ENCODE data around the gene DLGAP3.

- no peak for TF ChIP-seq POLR2A (IDR thresholded peaks at IDR 0.05)
- TF ChIP-seq CTCF (IDR thresholded peaks at IDR 0.05) = no peak
- TF ChIP-seq POLR2AphosphoS5 (IDR thresholded peaks at IDR 0.05) = no peak
Measured at GRCh38 chr1:34970220-34970735, 40.8 kb upstream of the DLGAP3 start.

Data from prostate gland (tissue), 2 donors.